MCF 10A (cell line): ENCODE results near the gene APOC3. TPM values are rescaled to one million over a fixed set of nuclear protein-coding genes. Genes with fewer than 3 reads are reported as not detected.

Source experiments
- BruUV-seq: library from RNA; stranded (reverse); fragments of 400-500 nt; replicated peaks from 2 replicates; lab custom pipeline; 2021; lab: Mats Ljungman, UMichigan
- CTCF ChIA-PET: fragments of 300-600 bp; sonication (Branson Sonifier 250); formaldehyde crosslinking; extraction: SDS; loops from one replicate; lab custom pipeline; 2021; ENCODE audit warnings: antibody characterized with exemption, inconsistent platforms; lab: Yijun Ruan, JAX
- POLR2A ChIA-PET: fragments of 300-600, 350-650 bp; sonication (Branson Sonifier 250); formaldehyde crosslinking; extraction: SDS; loops from one replicate; lab custom pipeline; 2020; ENCODE audit warnings: antibody characterized with exemption, inconsistent platforms; lab: Yijun Ruan, JAX
- DNase-seq: peaks from one replicate; pipeline ENCODE4 v3.0.0-alpha.2; 2018; ENCODE audit not compliant: unreplicated experiment
- H3K27ac Mint-ChIP-seq: one replicate; pipeline ENCODE4 v1.8.0; 2022; ENCODE audit warnings: mild to moderate bottlenecking, low read depth, mixed read lengths; ENCODE audit not compliant: unreplicated experiment
- H3K27me3 Mint-ChIP-seq: one replicate; pipeline ENCODE4 v1.8.0; 2022; ENCODE audit warnings: mixed read lengths; ENCODE audit not compliant: insufficient read depth, unreplicated experiment
- H3K36me3 Mint-ChIP-seq: one replicate; pipeline ENCODE4 v1.8.0; 2022; ENCODE audit warnings: mild to moderate bottlenecking, moderate library complexity, mixed read lengths; ENCODE audit not compliant: insufficient read depth, unreplicated experiment
- H3K4me1 Mint-ChIP-seq: one replicate; pipeline ENCODE4 v1.8.0; 2022; ENCODE audit warnings: mixed read lengths; ENCODE audit not compliant: insufficient read depth, unreplicated experiment
- H3K4me3 Mint-ChIP-seq: one replicate; pipeline ENCODE4 v1.8.0; 2022; ENCODE audit warnings: mild to moderate bottlenecking, moderate library complexity, mixed read lengths; ENCODE audit not compliant: unreplicated experiment
- H3K9me3 Mint-ChIP-seq: one replicate; pipeline ENCODE4 v1.8.0; 2022; ENCODE audit warnings: mixed read lengths; ENCODE audit not compliant: unreplicated experiment
- CTCF ChIP-seq: fragments of 200-600 bp; IDR thresholded peaks from one replicate; pipeline ENCODE4 v1.8.0; 2022; ENCODE audit warnings: antibody characterized with exemption, mild to moderate bottlenecking; ENCODE audit not compliant: unreplicated experiment
- intact Hi-C: fragments of 100-400 bp; cut with micrococcal nuclease; formaldehyde crosslinking; loops from 2 replicates; pipeline ENCODE4 v1.14.1; 2022
- total RNA-seq: library from RNA; stranded (reverse); gene quantifications from 2 replicates; pipeline ENCODE4 v1.2.3, GENCODE V29; 2022

The APOC3 gene
- total RNA-seq, 1 experiment from 2014 or later: not detected

- intact Hi-C loops: loop anchor here (2.0 kb wide), 1 partner anchor 105 kb away; no protein-coding TSS in a partner anchor
- ChIA-PET CTCF (interaction anchor here (1.0 to 7.0 kb wide), 8 partner anchors 15 to 104 kb away, joined by 3 to 124 read pairs (median 14); partner anchors contain the start of genes APOA5 and ZPR1), POLR2A (interaction anchor here (1.6 kb wide), 1 partner anchor 50 kb away, joined by 13 read pairs; the partner anchor contains the start of gene ZPR1)
- no peak for DNase-seq
- no peaks in the 10 kb centered on the region for H3K4me1 Mint-ChIP-seq
- H3K9me3 Mint-ChIP-seq: no peaks in the 10 kb centered on the region
- no peak within 1 kb of the TSS for H3K27ac Mint-ChIP-seq
- H3K36me3 Mint-ChIP-seq: peaks cover 5% of the 10 kb centered on the region
- BruUV-seq: no TSS peak
- no peak within 1 kb of the TSS for H3K4me3 Mint-ChIP-seq
- no peaks in the 10 kb centered on the region for H3K27me3 Mint-ChIP-seq
- TF ChIP-seq CTCF: no peak
Measured at GRCh38 chr11:116837231-116838091, 7.8 kb downstream of the APOC3 start, which contains the start of gene APOA1. APOA1 (minus strand) TSS chr11:116837622; CDS start chr11:116837387, 235 bp downstream.

GRCh38 chr11:116838321-116839084 is 8.8 kb downstream of the APOC3 start:
- ChIA-PET POLR2A (no interaction called here), CTCF (interaction anchor here (0.6 to 7.0 kb wide), 2 partner anchors 49 to 385 kb away, joined by 3 to 124 read pairs; partner anchors contain the start of genes APOA5 and ZPR1)
- intact Hi-C loops: no loop called here
- no peak for DNase-seq
- no peaks in the 10 kb centered on the region for H3K4me1 Mint-ChIP-seq
- no peaks in the 10 kb centered on the region for H3K9me3 Mint-ChIP-seq
- H3K27me3 Mint-ChIP-seq: no peaks in the 10 kb centered on the region
- peaks cover 10% of the 10 kb centered on the region for H3K36me3 Mint-ChIP-seq
- BruUV-seq: no TSS peak
- no peak for TF ChIP-seq CTCF
- no peak overlapping the region for H3K27ac Mint-ChIP-seq
- no peak overlapping the region for H3K4me3 Mint-ChIP-seq

- Mint-ChIP-seq H3K36me3 (peaks cover 19% of the 10 kb centered on the region), H3K4me3 (no peak overlapping the region), H3K27ac (no peak overlapping the region), H3K4me1 (no peaks in the 10 kb centered on the region), H3K9me3 (no peaks in the 10 kb centered on the region), H3K27me3 (no peaks in the 10 kb centered on the region)
- ChIA-PET CTCF (interaction anchor here (1.2 to 1.5 kb wide), 2 partner anchors 40 to 50 kb away, joined by 3 to 4 read pairs; no protein-coding TSS in a partner anchor), POLR2A (no interaction called here)
- TF ChIP-seq CTCF: no peak
- BruUV-seq: no TSS peak
- intact Hi-C loops: no loop called here
- peak; percentile 18 for DNase-seq
Measured at GRCh38 chr11:116840224-116840745, 10.6 kb downstream of the APOC3 start.
